Heart right ventricle (tissue), 16 donors: ENCODE results near the gene CTNNA1. TPM values are rescaled to one million over a fixed set of nuclear protein-coding genes. Genes with fewer than 3 reads are reported as not detected.
"Not testable (repeated sequence)": the region's sequence is repeated elsewhere in the genome, so short reads cannot be mapped to it uniquely, and the experiment has no call there.

ENCODE experiments used
- ATAC-seq, 8 donors: fragments of 200-7000 bp; cut with Tn5 transposase; one replicate each; pipeline ENCODE4 v1.9.1; 2020; ENCODE audit warnings: mild to moderate bottlenecking in 8 of 8, moderate library complexity in 8 of 8, moderate number of reproducible peaks in 1 of 8
- DNase-seq, 2 donors: peaks; one replicate each; pipeline ENCODE4 v3.0.0-alpha.2; 2020
- H3K27ac ChIP-seq, 10 donors: fragments of 200-600 bp; sonication (generic) in 2 of 10; one replicate each; pipeline versions ENCODE4 v1.5.0 to v1.8.0; 2020 to 2022; ENCODE audit warnings: mild to moderate bottlenecking in 3 of 10
- H3K27me3 ChIP-seq, 7 donors: fragments of 200-600 bp; one replicate each; pipeline ENCODE4 v1.8.0; 2021 to 2022; ENCODE audit warnings: mild to moderate bottlenecking in 2 of 7
- H3K36me3 ChIP-seq, 9 donors: fragments of 200-600 bp; sonication (generic) in 1 of 9; one replicate each; pipeline versions ENCODE4 v1.5.0 to v1.8.0; 2020 to 2022; ENCODE audit warnings: mild to moderate bottlenecking in 2 of 9
- H3K4me1 ChIP-seq, 9 donors: fragments of 200-600 bp; sonication (generic) in 1 of 9; one replicate each; pipeline versions ENCODE4 v1.5.0 to v1.8.0; 2020 to 2022; ENCODE audit warnings: mild to moderate bottlenecking in 4 of 9
- H3K4me3 ChIP-seq, 10 donors: fragments of 200-600 bp; sonication (generic) in 2 of 10; one replicate each; pipeline versions ENCODE4 v1.5.0 to v1.8.0; 2020 to 2022; ENCODE audit warnings: mild to moderate bottlenecking in 7 of 10, moderate library complexity in 2 of 10
- H3K9me3 ChIP-seq, 11 donors: fragments of 200-600 bp in 10 of 11; sonication (generic) in 2 of 11; one replicate each; pipeline versions ENCODE4 v1.5.0 to v1.8.0; 2013 to 2022; ENCODE audit warnings: mild to moderate bottlenecking in 2 of 11, control low read depth in 1 of 11, moderate library complexity in 1 of 11
- CTCF ChIP-seq, 9 donors: fragments of 200-600 bp; sonication (generic) in 2 of 9; IDR thresholded peaks; one replicate each; pipeline versions ENCODE4 v1.5.0 to v1.8.0; 2021 to 2022; ENCODE audit warnings: antibody characterized with exemption in 9 of 9, mild to moderate bottlenecking in 5 of 9, moderate library complexity in 1 of 9
- WGBS, 2 donors: extraction: QIAGEN DNeasy Blood & Tissue Kit; methylation state at CpG; one replicate each; pipeline ENCODE4 v1.1.7; 2013; ENCODE audit warnings: inconsistent platforms in 1 of 2; 5-methylcytosine and 5-hydroxymethylcytosine counted together
- intact Hi-C, 10 donors: fragments of 100-400 bp; cut with DNase I; formaldehyde crosslinking; loops; one replicate each; pipeline versions ENCODE4 v1.11.1 to v1.14.2; 2022
- polyA plus RNA-seq, 2 donors: library from polyadenylated mRNA; stranded (reverse); fragments of 200-250 nt; gene quantifications; one replicate each; pipeline ENCODE4 v1.2.3, GENCODE V29; 2013
- total RNA-seq, 10 donors: library from RNA; stranded (reverse); fragmentation: NEBNext Ultra II Directional in 3 of 10; extraction: Animal tissue kit (Norgen Biotek cat#: 25700) in 3 of 10; gene quantifications; one replicate each; pipeline versions ENCODE4 v1.2.1 to v1.2.4, GENCODE V29; 2021 to 2023
- donor health status: Arrhythmogenic right ventricular cardiomyopathy.
- donor health status: ischemic (EF 13 %, LVEDD 7.1; RV severe dilation, severe dysfunction).
- donor health status: healthy with polysubstance abuse.
- donor health status: DM: no; HTN: yes; CAD: no.
- donor health status: DM: no; HTN: no; CAD: no.
- donor health status: ischemic (EF 25% LVEDD 6.9; RV normal size, moderate dysfunction).
- donor health status: ischemic (EF 25% LVEDD 5.7; RV mildly dilated, moderate dysfunction).
- donor health status: healthy.
- donor health status: DM: yes; HTN: yes; CAD: no.
- donor health status: Ischemic cardiomyopathy.
- donor health status: ischemic (EF 35%, LVEDD 5.7; RV mildly dilated, moderate dysfunction).
- donor health status: nonischemic (EF 11% LVEDD 7.7; RV severe dilation, severe dysfunction).
- donor health status: DM: yes; HTN: yes; CAD: no.
- donor health status: PGD.
- donor health status: ischemic (EF 29% LVEDD 5.4; RV normal size, mild dysfunction).
- donor health status: nonischemic (EF 23%, LVEDD 6.1; RV moderate dilation, normal function).

Gene CTNNA1
- total and polyA plus RNA-seq, 12 donors = 128 to 416 (median 379) TPM

- no peak overlapping the region for H3K4me3 ChIP-seq
- peaks cover 7 to 93% (median 62%) of the 10 kb centered on the region in 9 donors for H3K4me1 ChIP-seq
- no peaks in the 10 kb centered on the region for H3K27me3 ChIP-seq
- DNase-seq = no peak
- no peak for ATAC-seq
- H3K36me3 ChIP-seq = peaks cover 0 to 40% (median 11%) of the 10 kb centered on the region in 9 donors
- H3K27ac ChIP-seq = peak overlapping the region in 1 of 10 donors; percentile 24
- intact Hi-C loops = no loop called here
- TF ChIP-seq CTCF (IDR thresholded peaks at IDR 0.05) = no peak
- 88 to 89% methylated on average over 3 of the region's 3 CpGs for WGBS, 2 donors
- H3K9me3 ChIP-seq = peaks cover 0 to 12% (median 0%) of the 10 kb centered on the region in 11 donors
These were observed 10.0 kb downstream of the CTNNA1 start for GRCh38 chr5:138763037-138763778.

GRCh38 chr5:138770291-138770690 lies 17.1 kb downstream of the CTNNA1 start:
- Histone ChIP-seq H3K27me3 (no peaks in the 10 kb centered on the region), H3K9me3 (no peaks in the 10 kb centered on the region), H3K4me3 (no peak overlapping the region), H3K4me1 (peaks cover 3 to 92% (median 70%) of the 10 kb centered on the region in 9 donors), H3K27ac (no peak overlapping the region), H3K36me3 (peaks cover 0 to 14% (median 0%) of the 10 kb centered on the region in 9 donors)
- no peak for TF ChIP-seq CTCF (IDR thresholded peaks at IDR 0.05)
- 80 to 82% methylated on average over 6 of the region's 6 CpGs for WGBS, 2 donors
- intact Hi-C loops = no loop called here
- ATAC-seq = no peak
- DNase-seq = no peak

GRCh38 chr5:138770977-138771376 lies 17.8 kb downstream of the CTNNA1 start:
- intact Hi-C loops = no loop called here
- 50 to 56% methylated on average over 1 of the region's 1 CpG for WGBS, 2 donors
- Histone ChIP-seq H3K9me3 (no peaks in the 10 kb centered on the region), H3K4me3 (no peak overlapping the region), H3K4me1 (peaks cover 3 to 90% (median 69%) of the 10 kb centered on the region in 9 donors), H3K27ac (no peak overlapping the region), H3K36me3 (peaks cover 0 to 14% (median 0%) of the 10 kb centered on the region in 9 donors), H3K27me3 (no peaks in the 10 kb centered on the region)
- TF ChIP-seq CTCF (IDR thresholded peaks at IDR 0.05) = no peak
- no peak for DNase-seq
- no peak for ATAC-seq

GRCh38 chr5:138772986-138773594 lies 19.9 kb downstream of the CTNNA1 start:
- no peaks in the 10 kb centered on the region for H3K27me3 ChIP-seq
- peak overlapping the region in 1 of 10 donors; percentile 31 for H3K27ac ChIP-seq
- TF ChIP-seq CTCF (IDR thresholded peaks at IDR 0.05) = no peak
- H3K4me1 ChIP-seq = peaks cover 0 to 71% (median 51%) of the 10 kb centered on the region in 9 donors
- peaks cover 0 to 16% (median 0%) of the 10 kb centered on the region in 9 donors for H3K36me3 ChIP-seq
- no peaks in the 10 kb centered on the region for H3K9me3 ChIP-seq
- DNase-seq = no peak
- no peak overlapping the region for H3K4me3 ChIP-seq
- peak in 4 of 8 donors; percentile 18 to 74 (median 30) for ATAC-seq
- WGBS, 2 donors = 49 to 51% methylated on average over 5 of the region's 5 CpGs
- intact Hi-C loops = no loop called here

GRCh38 chr5:138773624-138774023 lies 20.4 kb downstream of the CTNNA1 start:
- 79 to 87% methylated on average over 6 of the region's 6 CpGs for WGBS, 2 donors
- Histone ChIP-seq H3K4me1 (peaks cover 0 to 68% (median 45%) of the 10 kb centered on the region in 9 donors), H3K27ac (peak overlapping the region in 1 of 10 donors; percentile 31), H3K36me3 (peaks cover 0 to 21% (median 0%) of the 10 kb centered on the region in 9 donors)
- DNase-seq, H3K9me3 ChIP-seq, intact Hi-C loops, H3K27me3 ChIP-seq, H3K4me3 ChIP-seq: not testable (repeated sequence)
- peak in 1 of 8 donors; percentile 27 for ATAC-seq
